ENCODE data around the gene GRAMD1A.

The GRAMD1A gene

GRCh38 chr19:35056513-35057063, 56.5 kb downstream of the GRAMD1A start:
- DNase-seq: no peak

GRCh38 chr19:35058370-35058769, 58.2 kb downstream of the GRAMD1A start:
- DNase-seq: no peak

DNA sequence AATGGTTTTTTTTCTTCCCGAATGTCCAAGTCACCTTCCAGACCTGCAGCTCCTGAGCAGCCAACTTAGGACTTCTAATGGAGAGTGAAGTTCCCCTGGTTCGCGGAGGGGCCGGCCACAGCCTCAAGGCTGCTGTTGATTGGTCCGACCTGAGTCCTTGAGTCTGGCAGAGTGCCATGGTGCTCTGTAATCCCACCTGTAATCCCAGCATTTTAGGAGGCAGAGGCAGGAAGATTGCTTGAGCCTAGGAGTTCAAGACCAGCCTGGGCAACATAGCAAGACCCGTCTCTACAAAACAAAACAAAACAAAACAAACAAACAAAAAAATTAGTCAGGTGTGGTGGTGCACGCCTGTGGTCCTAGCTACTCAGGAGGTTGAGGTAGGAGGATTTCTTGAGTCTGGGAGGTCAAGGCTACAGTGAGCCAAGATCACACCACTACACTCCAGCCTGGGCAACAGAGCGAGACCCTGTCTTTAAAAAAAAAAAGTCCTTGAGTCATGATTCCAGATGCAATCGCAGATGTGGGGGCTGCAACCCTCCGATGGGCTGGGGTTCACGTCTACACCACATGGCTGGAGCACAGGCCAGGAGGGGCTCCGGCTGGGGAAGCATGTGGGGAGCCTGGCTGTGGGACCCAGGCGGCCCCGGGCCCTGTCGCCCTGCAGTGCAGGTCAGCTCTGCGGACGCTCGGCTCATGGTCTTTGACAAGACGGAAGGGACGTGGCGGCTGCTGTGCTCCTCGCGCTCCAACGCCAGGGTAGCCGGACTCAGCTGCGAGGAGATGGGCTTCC, 59.1 kb downstream of the GRAMD1A start:
- no peak for DNase-seq

DNA sequence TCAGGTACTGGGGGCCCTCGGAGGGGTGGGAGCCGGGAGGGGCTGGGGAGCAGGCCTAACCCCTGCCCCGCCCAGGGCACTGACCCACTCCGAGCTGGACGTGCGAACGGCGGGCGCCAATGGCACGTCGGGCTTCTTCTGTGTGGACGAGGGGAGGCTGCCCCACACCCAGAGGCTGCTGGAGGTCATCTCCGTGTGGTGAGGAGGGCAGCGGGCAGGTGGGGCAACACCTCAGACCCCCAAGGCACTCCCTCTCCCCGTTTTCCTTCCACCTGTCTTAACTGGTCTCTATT, 59.6 kb downstream of the GRAMD1A start:
- DNase-seq: no peak

GRCh38 chr19:35060160-35060855, 60.2 kb downstream of the GRAMD1A start:
- DNase-seq: no peak

GRCh38 chr19:35061583-35062373, 61.7 kb downstream of the GRAMD1A start:
- DNase-seq: no peak

- no peak for DNase-seq
Measured at GRCh38 chr19:35062942-35063341, 62.8 kb downstream of the GRAMD1A start.

GRCh38 chr19:35063940-35064818, 64.1 kb downstream of the GRAMD1A start:
- no peak for DNase-seq

DNA sequence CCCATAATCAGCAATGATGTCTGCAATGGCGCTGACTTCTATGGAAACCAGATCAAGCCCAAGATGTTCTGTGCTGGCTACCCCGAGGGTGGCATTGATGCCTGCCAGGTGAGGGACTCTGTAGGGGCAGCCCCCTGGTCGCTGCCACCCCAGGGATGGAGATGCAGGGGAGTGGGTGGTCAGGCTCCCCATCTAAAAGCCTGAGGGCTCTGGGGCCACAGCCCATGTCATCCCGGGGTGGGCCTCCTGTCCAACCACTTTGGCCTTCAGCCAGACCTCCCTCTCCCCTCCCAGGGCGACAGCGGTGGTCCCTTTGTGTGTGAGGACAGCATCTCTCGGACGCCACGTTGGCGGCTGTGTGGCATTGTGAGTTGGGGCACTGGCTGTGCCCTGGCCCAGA, 65.5 kb downstream of the GRAMD1A start:
- DNase-seq: no peak

GRCh38 chr19:35066121-35066520, 66.0 kb downstream of the GRAMD1A start:
- no peak for DNase-seq

DNA sequence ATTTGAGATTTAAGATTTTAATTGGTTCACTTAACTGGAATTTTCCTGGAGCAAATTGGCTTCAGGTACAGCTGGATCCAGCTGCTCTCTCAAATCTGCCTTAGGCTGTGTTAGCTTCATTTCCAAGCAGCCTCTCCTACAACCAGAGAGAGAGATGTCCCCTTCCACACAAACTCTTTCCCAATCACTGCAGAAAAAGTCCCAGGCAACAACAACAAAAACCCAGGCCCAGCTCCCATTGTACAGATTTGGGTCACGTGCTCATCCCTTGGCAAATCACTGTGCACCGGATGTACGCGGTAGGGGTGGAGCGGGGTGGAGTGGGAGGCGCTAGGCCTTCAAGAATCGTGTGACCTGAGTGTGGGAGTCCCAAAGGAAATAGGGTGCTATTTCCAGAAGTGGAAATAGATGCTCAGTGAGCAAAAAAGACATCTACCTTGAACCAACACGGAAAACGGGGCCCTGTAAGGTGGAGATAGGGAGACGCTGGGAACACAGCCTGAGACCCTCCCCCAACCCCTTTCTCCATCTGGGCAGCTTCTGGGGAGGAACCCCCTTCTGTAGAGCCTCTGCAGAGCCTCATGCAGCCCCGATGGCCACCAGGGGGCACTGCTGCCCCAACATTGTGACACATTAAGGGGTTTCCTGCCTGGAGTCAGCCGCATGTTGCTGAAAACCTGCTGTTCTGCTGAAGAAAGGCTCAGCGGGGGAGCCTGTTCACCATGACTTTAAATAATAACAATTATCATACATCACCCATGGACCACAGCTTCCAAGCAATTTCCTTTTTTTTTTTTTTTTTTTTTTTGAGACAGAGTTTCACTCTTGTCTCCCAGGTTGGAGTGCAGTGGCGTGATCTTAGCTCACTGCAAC, 66.8 kb downstream of the GRAMD1A start:
- DNase-seq: peak; percentile 42

DNA sequence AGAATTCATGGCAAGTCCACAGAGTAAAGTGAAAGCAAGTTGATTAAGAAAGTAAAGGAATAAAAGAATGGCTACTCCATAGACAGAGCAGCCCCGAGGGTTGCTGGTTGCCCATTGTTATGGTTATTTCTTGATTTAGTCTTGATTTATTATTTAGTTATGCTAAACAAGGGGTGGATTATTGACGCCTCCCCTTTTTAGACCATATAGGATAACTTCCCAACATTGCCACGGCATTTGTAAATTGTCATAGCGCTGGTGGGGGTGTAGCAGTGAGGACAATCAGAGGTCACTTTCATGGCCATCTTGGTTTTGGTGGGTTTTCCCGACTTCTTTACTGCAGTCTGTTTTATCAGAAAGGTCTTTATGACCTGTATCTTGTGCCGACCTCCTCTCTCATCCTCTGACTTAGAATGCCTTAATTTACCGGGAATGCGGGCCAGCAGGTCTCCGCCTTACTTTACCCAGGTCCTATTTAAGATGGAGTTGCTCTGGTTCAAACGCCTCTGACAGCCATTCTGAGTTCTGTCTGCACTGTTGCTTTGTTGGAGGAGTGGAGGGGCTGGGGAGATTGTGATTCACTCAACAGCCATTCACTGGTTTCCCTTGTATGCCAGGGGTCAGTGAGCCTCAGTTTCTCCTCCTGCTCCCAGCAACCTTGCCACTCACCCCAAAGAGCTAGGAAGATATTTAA, 69.0 kb downstream of the GRAMD1A start:
- DNase-seq: no peak

- no peak for DNase-seq
Measured at GRCh38 chr19:35069696-35070095, 69.6 kb downstream of the GRAMD1A start.

DNA sequence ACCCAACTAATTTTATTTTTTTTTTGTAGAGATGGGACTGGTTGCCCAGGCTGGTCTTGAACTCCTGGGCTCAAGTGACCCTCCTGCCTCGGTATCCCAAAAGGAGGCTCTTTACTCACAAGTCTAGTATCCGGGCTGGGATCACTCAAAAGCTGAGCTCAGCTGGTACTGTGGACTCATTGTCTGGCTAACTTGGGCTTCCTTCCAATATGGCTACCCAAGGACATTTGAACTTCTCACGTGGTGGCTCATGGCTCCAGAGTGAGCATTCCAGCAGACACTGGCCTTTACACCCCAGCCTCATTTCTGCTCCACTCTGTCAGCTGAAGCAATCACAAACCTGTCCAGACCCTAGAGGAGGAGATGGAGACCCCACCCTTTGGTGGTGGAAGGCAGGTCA, 70.3 kb downstream of the GRAMD1A start:
- DNase-seq: no peak

DNA sequence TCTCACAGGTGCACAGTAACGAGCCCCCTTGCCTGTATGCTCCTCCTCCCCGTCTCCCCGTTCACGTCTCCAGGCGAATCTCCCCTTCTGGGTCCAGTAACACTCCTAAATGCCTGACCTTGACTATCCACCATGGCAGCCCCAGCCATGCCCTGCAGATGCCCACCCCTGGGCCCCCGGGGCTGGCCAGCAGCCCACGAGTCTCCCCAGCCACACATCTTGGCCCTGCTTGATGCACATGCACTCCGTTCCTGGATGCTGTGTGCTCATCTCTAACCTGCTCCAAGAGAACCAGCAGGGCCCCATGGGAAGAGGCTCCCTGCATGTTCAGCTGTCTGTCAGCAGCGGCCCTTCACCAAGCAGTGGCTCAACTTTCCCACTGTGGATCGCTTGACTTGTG, 73.4 kb downstream of the GRAMD1A start:
- no peak for DNase-seq

DNA sequence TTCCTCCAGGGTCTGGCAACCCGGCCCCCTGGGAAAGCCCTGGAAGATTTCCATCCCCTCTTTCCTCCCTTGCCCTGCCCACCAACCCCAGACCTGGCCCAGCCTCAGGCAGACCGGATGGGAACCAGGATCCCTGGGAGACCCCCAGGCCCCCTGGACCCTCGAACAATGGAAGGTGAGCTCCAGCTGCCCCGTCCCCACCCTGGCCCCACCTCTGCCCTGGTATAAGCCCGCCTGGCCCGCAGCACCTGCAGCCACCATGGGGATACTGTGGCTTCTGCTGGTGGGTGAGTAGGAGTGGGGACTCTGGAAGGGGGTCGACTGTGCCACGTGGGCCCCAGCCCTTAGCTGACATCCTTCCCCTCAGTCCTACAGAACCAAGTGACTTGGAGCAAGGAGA, 73.8 kb downstream of the GRAMD1A start:
- DNase-seq: no peak

DNA sequence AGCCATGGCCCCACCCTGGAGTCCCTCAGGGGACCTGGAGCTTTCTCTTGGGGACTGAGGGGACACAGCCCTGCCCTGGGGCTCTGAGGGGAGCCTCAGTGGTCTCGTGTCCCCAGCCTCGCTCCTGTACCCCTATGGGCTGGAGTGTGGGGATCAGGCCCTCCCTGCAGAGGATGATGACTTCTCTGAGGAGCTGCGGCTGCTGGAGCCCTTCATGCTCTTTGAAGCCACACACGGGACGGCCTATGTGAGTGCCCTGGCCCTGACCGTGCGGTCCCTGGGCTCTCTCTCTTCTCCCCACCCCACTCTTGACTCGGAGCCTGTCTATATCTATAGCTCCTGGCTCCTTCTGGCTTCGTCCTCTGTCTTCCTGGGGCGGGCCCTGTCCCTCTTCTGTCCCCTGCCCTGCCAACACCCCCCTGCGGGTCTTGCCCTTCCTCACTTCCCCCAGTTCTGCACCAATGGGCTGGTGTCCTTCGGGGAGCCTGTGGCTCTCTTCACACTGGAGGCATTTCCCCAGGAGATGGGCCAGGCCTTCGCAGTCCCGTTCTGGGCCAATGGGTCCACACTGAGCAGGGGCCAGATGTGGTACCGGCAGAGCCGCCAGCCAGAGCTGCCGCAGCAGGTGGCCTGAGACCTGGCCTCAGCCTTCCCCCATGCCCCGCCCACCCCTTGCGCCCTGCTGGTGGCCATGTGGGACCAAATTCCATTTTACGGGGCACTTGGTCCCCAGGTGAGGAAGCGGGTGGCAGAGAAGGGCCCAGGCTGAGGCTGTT, 74.5 kb downstream of the GRAMD1A start:
- no peak for DNase-seq

DNA sequence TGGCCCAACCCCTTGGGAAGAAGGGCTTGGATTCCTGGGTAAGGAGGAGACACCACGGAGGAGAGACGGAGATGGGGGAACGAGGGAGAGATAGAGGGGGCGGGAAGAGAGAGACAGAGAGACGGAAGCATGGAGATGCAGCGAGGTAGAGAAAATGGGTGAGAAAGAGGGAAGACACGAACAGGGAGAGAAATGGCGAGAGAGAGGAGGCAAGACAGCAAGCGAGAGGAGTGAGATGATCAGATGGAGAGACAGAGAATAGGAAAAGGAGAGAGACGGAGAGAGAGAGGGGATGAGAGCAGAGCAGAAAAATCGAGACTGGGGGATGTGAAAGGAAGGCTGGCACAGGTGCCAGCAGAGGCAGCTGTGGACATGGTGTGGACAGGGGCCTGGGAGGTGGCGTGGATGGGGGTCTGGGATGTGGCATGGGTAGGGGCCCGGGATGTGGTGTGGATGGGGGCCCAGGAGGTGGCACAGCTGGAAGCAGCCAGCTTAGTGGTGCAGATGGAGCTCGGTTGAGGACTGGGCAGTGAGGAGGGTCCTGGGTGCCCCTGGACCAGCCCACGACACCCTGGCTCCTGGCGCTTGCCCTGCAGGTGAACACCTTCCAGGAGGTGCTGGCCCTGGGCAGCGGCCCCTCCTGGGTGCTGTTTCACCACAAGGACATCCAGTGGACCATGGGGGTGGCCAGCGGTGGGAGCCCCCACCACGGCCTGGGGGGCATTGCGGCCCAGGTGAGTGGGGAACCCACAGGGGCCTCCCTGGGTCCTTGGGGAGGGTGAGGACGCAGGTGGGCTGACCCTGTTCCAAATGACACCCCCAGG, 75.3 kb downstream of the GRAMD1A start:
- DNase-seq: no peak

DNA sequence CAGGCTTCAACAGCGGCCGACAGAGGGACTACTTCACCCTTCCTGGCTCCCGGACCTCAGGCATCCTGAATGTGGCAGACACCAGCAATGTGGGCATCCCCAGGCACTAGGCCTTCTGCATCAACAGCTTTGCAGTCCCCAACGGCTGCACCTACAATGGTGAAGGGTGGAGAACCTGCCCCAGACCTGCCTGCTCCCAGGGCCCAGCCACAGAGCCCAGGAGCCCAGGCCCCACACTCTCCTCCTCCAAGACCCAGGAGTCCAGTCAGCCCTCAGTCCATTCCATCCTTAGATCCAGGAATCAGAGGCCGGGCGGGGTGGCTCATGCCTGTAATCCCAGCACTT, 75.9 kb downstream of the GRAMD1A start:
- DNase-seq: no peak

Data from NCI-H774 (cell line).